GM12891 (cell line): ENCODE measurements around the gene LCE2D.

ENCODE experiments used
- PAX5 ChIP-seq: IDR thresholded peaks from 2 replicates; pipeline ENCODE4 v1.6.1; 2011; ENCODE audit warnings: low read length, moderate library complexity, mild to moderate bottlenecking; ENCODE audit not compliant: insufficient read depth, severe bottlenecking
- POLR2A ChIP-seq: IDR thresholded peaks from 2 replicates; pipeline ENCODE4 v1.6.1; 2011; ENCODE audit warnings: low read depth, low read length, control low read depth
- POLR2AphosphoS5 ChIP-seq: IDR thresholded peaks from 2 replicates; pipeline ENCODE4 v1.6.1; 2011; ENCODE audit warnings: low read depth, low read length, control low read depth
- POU2F2 ChIP-seq: IDR thresholded peaks from 2 replicates; pipeline ENCODE4 v1.6.1; 2011; ENCODE audit warnings: low read depth, mild to moderate bottlenecking, control low read depth, low read length, moderate library complexity
- TAF1 ChIP-seq: IDR thresholded peaks from 2 replicates; pipeline ENCODE4 v1.6.1; 2011; ENCODE audit warnings: low read depth, low read length, control low read depth

GRCh38 chr1:152626744-152627143 is 36.4 kb upstream of the LCE2D start:
- TF ChIP-seq POLR2A (no peak), POLR2AphosphoS5 (no peak), TAF1 (no peak), POU2F2 (no peak), PAX5 (no peak)
